ENCODE data around the gene STMN3. TPM values are rescaled to one million over a fixed set of nuclear protein-coding genes. Genes with fewer than 3 reads are reported as not detected.
A peak's percentile ranks its signal among the peaks of the same experiment; 100 is the strongest.
"Not testable (repeated sequence)": the region's sequence is repeated elsewhere in the genome, so short reads cannot be mapped to it uniquely, and the experiment has no call there.

STMN3 gene
- total RNA-seq, 1 donor from 2014 or later, result 6.1 TPM

DNA sequence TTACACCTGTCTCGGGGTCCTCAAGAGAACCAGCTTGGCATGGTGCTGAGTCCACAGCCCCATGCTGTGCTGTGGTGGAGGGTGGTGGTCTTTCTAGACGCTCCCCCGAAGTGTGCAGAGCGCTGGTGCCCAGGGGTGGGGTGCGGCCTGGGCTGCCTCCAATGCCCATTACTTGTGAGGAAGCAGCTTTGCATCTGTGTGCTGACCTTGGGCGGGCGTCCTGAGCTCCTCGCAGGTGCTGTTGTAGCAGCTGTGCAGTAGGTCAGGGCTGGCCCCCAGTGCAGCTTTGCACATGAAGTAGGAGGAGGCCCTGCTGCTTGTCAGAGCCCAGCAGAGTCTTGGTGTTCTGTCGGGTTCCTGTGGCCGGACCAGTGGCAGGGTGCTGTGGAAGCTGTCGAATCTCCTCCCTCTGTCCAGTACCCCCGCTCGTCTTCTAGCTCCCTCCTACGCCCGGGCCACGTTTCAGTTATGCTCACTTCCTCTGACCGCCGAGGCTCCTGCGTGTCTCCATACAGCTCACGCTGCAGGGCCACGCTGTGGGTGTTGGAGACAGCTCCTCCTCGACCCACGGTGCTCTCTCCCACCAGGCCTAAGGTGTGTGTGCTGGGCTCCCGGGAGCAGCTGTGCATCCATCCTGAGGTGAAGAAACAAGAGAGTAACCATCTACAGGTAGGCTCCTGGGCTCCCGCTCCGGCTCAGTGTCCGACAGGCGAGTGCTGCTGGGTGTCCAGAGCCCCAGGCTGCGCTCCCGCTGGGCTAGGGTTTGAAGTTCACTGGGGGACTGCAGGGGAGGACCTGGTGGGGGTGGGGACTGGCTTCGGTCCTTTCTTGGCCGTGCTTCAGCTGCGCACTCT is 9.0 kb upstream of the STMN3 start:
- ATAC-seq (ENCODE audit: low read depth), result no peak
- no peak for DNase-seq
- peaks cover 32% of the 10 kb centered on the region for H3K36me3 Mint-ChIP-seq (ENCODE audit: low read depth)
- peaks cover 20% of the 10 kb centered on the region for H3K4me1 Mint-ChIP-seq
- H3K27me3 Mint-ChIP-seq, result no peaks in the 10 kb centered on the region
- TF ChIP-seq, protein P1, sequence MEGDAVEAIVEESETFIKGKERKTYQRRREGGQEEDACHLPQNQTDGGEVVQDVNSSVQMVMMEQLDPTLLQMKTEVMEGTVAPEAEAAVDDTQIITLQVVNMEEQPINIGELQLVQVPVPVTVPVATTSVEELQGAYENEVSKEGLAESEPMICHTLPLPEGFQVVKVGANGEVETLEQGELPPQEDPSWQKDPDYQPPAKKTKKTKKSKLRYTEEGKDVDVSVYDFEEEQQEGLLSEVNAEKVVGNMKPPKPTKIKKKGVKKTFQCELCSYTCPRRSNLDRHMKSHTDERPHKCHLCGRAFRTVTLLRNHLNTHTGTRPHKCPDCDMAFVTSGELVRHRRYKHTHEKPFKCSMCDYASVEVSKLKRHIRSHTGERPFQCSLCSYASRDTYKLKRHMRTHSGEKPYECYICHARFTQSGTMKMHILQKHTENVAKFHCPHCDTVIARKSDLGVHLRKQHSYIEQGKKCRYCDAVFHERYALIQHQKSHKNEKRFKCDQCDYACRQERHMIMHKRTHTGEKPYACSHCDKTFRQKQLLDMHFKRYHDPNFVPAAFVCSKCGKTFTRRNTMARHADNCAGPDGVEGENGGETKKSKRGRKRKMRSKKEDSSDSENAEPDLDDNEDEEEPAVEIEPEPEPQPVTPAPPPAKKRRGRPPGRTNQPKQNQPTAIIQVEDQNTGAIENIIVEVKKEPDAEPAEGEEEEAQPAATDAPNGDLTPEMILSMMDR (IDR thresholded peaks at IDR 0.05), result no peak
- ChIA-PET CTCF (no interaction called here), POLR2A (interaction anchor here (1.1 kb wide), 1 partner anchor 35 kb away, joined by 12 read pairs; no protein-coding TSS in a partner anchor)
- intact Hi-C loops (cut with micrococcal nuclease), result no loop called here
- H3K4me3 Mint-ChIP-seq, result peak overlapping the region; percentile 4
- no peaks in the 10 kb centered on the region for H3K9me3 Mint-ChIP-seq
- no peak overlapping the region for H3K27ac Mint-ChIP-seq

DNA sequence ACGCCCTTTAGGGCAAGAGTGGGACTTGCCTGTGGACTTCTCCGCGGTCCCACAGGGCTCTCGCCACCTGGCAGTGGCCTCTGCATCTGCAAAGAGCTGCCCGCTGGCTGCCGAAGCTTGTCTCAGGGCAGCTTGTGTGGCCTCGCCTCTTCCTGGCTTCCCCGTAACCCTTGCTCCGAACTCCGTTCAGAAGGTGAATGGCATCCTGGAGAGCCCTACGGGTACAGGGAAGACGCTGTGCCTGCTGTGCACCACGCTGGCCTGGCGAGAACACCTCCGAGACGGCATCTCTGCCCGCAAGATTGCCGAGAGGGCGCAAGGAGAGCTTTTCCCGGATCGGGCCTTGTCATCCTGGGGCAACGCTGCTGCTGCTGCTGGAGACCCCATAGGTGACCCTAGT is 7.9 kb upstream of the STMN3 start:
- TF ChIP-seq, protein P1 (IDR thresholded peaks at IDR 0.05), result no peak
- Mint-ChIP-seq H3K36me3 (ENCODE audit: low read depth) (peaks cover 24% of the 10 kb centered on the region), H3K4me1 (peaks cover 20% of the 10 kb centered on the region), H3K27ac (no peak overlapping the region), H3K4me3 (no peak overlapping the region), H3K27me3 (no peaks in the 10 kb centered on the region), H3K9me3 (no peaks in the 10 kb centered on the region)
- intact Hi-C loops (cut with micrococcal nuclease), result no loop called here
- CTCF ChIA-PET, result no interaction called here
- no peak for ATAC-seq (ENCODE audit: low read depth)
- no peak for DNase-seq
- POLR2A ChIA-PET, result no interaction called here

DNA sequence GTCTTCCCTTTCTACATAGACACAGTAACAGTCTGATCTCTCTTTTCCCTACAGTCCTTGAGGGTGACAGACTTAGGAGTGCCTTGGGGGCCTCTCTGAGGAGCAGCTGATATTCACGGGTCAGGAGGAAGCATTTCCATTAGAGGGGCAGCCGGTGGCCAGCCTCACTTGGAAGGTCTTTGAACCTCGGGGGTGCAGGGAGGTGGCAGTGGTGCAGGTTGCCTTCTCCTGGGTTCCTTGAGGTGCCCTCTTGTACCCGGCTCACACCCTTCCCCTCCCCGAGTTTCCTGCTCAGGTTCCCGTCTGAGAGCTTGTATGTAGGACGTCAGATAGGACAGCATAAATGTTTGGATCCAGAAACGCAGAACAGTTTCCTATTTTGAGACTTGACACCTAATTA is 7.4 kb upstream of the STMN3 start:
- H3K27me3 Mint-ChIP-seq, result no peaks in the 10 kb centered on the region
- no peak for DNase-seq
- intact Hi-C loops (cut with micrococcal nuclease), result no loop called here
- H3K4me1 Mint-ChIP-seq, result peaks cover 20% of the 10 kb centered on the region
- ChIA-PET CTCF (no interaction called here), POLR2A (no interaction called here)
- ATAC-seq (ENCODE audit: low read depth), result no peak
- H3K9me3 Mint-ChIP-seq, result no peaks in the 10 kb centered on the region
- peaks cover 20% of the 10 kb centered on the region for H3K36me3 Mint-ChIP-seq (ENCODE audit: low read depth)
- no peak overlapping the region for H3K27ac Mint-ChIP-seq
- no peak overlapping the region for H3K4me3 Mint-ChIP-seq
- TF ChIP-seq, protein P1 (IDR thresholded peaks at IDR 0.05), result no peak

DNA sequence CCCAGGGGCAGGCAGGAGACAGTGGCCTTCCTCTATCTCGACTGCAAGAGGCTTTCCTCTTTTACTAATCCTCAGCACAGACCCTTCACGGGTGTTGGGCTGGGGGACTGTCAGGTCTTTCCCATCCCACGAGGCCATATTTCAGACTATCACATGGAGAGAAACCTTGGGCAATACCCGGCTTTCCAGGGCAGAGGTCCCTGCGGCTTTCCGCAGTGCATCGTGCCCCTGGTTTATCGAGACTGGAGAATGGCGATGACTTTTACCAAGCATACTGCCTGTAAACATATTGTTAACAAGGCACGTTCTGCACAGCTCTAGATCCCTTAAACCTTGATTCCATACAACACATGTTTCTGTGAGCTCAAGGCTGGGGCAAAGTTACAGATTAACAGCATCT is 7.0 kb upstream of the STMN3 start:
- H3K4me3 Mint-ChIP-seq; H3K27me3 Mint-ChIP-seq; ATAC-seq (ENCODE audit: low read depth); POLR2A ChIA-PET; H3K27ac Mint-ChIP-seq; DNase-seq; intact Hi-C loops (cut with micrococcal nuclease); H3K9me3 Mint-ChIP-seq; CTCF ChIA-PET: not testable (repeated sequence)
- Mint-ChIP-seq H3K4me1 (peaks cover 20% of the 10 kb centered on the region), H3K36me3 (ENCODE audit: low read depth) (peaks cover 20% of the 10 kb centered on the region)

DNA sequence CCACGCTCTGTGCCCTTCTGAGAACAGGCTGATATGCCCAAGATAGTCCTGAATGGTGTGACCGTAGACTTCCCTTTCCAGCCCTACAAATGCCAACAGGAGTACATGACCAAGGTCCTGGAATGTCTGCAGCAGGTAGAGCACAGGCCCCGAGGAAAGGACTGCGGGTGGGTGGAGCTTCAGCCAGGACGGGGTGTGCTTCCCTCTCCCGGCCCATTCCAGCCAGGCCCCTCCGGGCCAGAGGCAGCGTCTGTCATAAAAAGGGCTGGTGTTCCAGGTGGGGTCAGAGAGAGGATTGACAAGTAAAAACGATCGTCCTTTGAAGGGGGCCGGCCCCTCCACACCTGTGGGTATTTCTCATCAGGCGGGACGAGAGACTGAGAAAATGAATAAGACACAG is 6.1 kb upstream of the STMN3 start:
- TF ChIP-seq, protein P1 (IDR thresholded peaks at IDR 0.05), result no peak
- Mint-ChIP-seq H3K9me3 (no peaks in the 10 kb centered on the region), H3K36me3 (ENCODE audit: low read depth) (peaks cover 20% of the 10 kb centered on the region), H3K27ac (no peak overlapping the region), H3K4me3 (peak overlapping the region; percentile 97), H3K27me3 (peaks cover 3% of the 10 kb centered on the region), H3K4me1 (peaks cover 20% of the 10 kb centered on the region)
- DNase-seq, result no peak
- POLR2A ChIA-PET, result interaction anchor here (0.6 kb wide), 1 partner anchor 35 kb away, joined by 4 read pairs; no protein-coding TSS in a partner anchor
- intact Hi-C loops (cut with micrococcal nuclease), result loop anchor here (5.0 to 10.0 kb wide), 2 partner anchors 75 to 323 kb away; partner anchors contain the start of genes LIME1, PRPF6 and SLC2A4RG
- no peak for ATAC-seq (ENCODE audit: low read depth)
- CTCF ChIA-PET, result no interaction called here

All from activated B cell treated with CpG ODN at 0.5 μM for 24 hours (primary cell).